ENCODE results near the gene TSPAN32.

DNA sequence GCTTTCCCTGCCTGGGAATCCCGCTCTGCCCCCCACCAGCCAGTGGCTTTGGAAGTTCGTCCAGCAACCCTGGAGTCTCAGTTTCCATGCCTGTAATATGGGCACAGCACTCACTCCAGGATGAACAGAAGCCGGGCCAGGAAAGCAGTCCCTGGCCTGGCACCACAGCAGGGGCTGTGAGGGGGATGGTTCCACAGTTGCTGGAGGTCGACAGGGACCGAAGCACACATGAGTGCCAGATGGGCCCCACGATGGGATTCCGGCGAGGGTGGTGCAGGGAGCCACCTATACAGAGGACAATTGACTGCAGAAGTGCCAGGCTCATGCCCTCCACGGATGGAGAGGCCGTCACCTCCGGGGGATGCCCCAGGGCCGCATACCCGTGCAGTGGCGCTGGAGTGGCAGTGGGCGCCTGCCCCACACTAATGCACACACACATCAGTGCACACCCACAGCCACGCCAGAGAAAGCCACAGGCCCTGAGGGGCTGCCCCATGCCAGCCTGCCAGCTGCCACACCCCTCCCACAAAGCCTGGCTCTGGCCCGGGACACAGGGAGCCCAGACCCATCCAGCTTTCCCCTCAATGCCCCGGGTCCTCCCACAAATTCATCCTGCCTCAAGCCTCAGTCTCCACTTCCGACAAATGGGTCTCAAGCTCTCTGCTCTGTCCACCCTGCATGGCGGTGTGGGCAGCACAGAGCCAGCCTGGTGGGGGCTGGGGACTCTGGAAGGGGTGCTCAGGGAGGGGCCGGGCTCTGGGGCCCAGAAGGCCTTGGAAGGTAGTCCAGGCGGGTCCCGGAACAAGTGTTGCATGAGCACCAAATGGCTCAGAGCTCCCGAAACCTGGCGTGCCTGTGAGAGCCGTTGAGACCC lies 41.1 kb upstream of the TSPAN32 start:
- TF ChIP-seq, protein P1, sequence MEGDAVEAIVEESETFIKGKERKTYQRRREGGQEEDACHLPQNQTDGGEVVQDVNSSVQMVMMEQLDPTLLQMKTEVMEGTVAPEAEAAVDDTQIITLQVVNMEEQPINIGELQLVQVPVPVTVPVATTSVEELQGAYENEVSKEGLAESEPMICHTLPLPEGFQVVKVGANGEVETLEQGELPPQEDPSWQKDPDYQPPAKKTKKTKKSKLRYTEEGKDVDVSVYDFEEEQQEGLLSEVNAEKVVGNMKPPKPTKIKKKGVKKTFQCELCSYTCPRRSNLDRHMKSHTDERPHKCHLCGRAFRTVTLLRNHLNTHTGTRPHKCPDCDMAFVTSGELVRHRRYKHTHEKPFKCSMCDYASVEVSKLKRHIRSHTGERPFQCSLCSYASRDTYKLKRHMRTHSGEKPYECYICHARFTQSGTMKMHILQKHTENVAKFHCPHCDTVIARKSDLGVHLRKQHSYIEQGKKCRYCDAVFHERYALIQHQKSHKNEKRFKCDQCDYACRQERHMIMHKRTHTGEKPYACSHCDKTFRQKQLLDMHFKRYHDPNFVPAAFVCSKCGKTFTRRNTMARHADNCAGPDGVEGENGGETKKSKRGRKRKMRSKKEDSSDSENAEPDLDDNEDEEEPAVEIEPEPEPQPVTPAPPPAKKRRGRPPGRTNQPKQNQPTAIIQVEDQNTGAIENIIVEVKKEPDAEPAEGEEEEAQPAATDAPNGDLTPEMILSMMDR (conservative IDR thresholded peaks at IDR 0.05 in 1 of 2, IDR thresholded peaks at IDR 0.05 in 1 of 2; ENCODE audit: low read depth in 1 of 2, low read length in 2 of 2), result no peak
- no peak for TF ChIP-seq EZH2 (IDR thresholded peaks at IDR 0.05; ENCODE audit: low read length, missing control alignments)

All from fibroblast of lung (primary cell).